ENCODE data around the gene ATP8A2. TPM values are rescaled to one million over a fixed set of nuclear protein-coding genes. Genes with fewer than 3 reads are reported as not detected.

The ATP8A2 gene
- total and polyA plus RNA-seq, 4 donors = 0.01 to 0.08 (median 0.05) TPM; not detected in 1

DNA sequence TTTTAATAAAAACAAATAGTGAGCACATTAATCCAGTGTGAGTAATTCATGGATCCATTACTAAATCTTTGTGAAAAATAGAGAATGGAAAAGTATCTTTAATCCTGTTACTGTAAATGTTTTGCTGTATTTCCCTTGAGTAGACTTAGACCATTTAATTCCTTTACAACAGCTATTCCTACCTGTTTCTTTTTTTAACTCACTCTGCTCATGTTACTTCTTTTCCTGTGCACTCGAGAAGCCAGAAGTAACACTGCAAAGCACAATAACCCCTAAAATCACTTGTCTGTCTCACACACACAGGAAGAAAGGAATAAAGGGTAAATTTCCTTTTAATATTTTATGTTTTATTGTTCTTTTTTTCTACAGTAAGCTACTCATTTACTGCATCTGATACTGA is 435.8 kb downstream of the ATP8A2 start:
- no peak for DNase-seq (ENCODE audit: low spot score)
- 61% methylated on average over 1 of the region's 1 CpG for WGBS
- Histone ChIP-seq H3K9ac (ENCODE audit: low read depth in 1 of 2, low read length in 2 of 2) (no peak overlapping the region), H3K4me3 (ENCODE audit: low read depth in 1 of 3, low read length in 3 of 3) (no peak overlapping the region), H3K27ac (ENCODE audit: low read depth in 1 of 2, low read length in 2 of 2) (no peak overlapping the region), H3K27me3 (ENCODE audit: control insufficient read depth in 4 of 4, insufficient read depth in 4 of 4, low read length in 3 of 4) (peaks cover 0 to 9% (median 0%) of the 10 kb centered on the region in 4 donors), H3K9me3 (ENCODE audit: control insufficient read depth in 4 of 4, low read length in 3 of 4) (peaks cover 0 to 6% (median 2%) of the 10 kb centered on the region in 4 donors), H3K4me1 (ENCODE audit: control insufficient read depth in 4 of 4, insufficient read depth in 4 of 4, low read length in 3 of 4) (no peaks in the 10 kb centered on the region), H3K36me3 (ENCODE audit: control insufficient read depth in 4 of 4, insufficient read depth in 3 of 4, low read depth in 1 of 4, low read length in 3 of 4) (no peaks in the 10 kb centered on the region)
- no peak for TF ChIP-seq HNF4A (conservative IDR thresholded peaks at IDR 0.05)
- no peak for TF ChIP-seq NR2F2 (IDR thresholded peaks at IDR 0.05)
- TF ChIP-seq HNF4G (IDR thresholded peaks at IDR 0.05) = no peak

DNA sequence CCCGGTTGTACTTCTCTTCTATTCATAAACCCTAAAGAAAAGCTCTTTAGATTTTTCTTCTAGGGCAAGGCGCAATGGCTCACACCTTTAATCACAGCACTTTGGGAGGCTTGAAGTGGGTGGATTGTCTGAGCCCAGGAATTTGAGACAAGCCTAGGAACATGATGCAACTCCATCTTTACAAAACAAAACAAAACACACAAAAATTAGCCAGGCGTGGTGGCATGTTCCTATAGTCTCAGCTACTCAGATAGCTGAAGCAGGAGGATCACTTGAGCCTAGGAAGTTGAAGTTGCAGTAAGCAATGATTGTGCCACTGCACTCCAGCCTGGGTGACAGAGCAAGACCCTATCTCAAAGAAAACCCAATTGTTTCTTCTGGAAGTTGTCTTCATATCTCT is 439.7 kb downstream of the ATP8A2 start:
- no peak for DNase-seq (ENCODE audit: low spot score)

DNA sequence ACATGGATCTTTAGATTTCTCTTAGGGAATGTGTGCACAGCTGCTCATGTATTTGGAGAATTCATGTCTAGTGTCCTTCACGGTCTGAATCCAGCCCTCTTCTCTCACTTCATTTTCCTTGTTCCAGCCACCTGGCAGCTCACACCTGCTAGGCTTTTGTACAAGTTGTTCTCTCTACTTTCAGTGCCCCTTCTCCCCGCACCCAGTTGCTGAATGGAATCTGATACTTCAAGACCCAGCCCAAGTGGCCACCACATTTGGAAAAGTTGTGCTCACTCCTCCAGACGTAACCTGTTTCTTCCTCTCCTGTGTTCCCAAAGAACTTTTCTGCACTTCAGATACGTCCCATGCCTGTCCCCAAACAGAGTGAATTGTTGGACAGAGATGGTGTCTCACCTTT is 444.5 kb downstream of the ATP8A2 start:
- TF ChIP-seq FOXA2 (IDR thresholded peaks at IDR 0.05) = no peak
- TF ChIP-seq EGR1 (IDR thresholded peaks at IDR 0.05; ENCODE audit: low read depth in 2 of 2) = no peak
- no peak for TF ChIP-seq SP1 (IDR thresholded peaks at IDR 0.05)
- TF ChIP-seq TAF1 (conservative IDR thresholded peaks at IDR 0.05) = no peak
- TF ChIP-seq, protein P1, sequence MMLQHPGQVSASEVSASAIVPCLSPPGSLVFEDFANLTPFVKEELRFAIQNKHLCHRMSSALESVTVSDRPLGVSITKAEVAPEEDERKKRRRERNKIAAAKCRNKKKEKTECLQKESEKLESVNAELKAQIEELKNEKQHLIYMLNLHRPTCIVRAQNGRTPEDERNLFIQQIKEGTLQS (IDR thresholded peaks at IDR 0.05) = no peak
- no peak for TF ChIP-seq RXRA (IDR thresholded peaks at IDR 0.05)
- no peak for TF ChIP-seq NR2F2 (IDR thresholded peaks at IDR 0.05)
- no peak for TF ChIP-seq RAD21 (IDR thresholded peaks at IDR 0.05)
- TF ChIP-seq JUND (IDR thresholded peaks at IDR 0.05) = no peak
- no peak for TF ChIP-seq GABPA (IDR thresholded peaks at IDR 0.05 in 1 of 2, conservative IDR thresholded peaks at IDR 0.05 in 1 of 2)
- no peak for TF ChIP-seq HNF4G (IDR thresholded peaks at IDR 0.05)
- Histone ChIP-seq H3K27ac (ENCODE audit: low read depth in 1 of 2, low read length in 2 of 2) (no peak overlapping the region), H3K9ac (ENCODE audit: low read depth in 1 of 2, low read length in 2 of 2) (no peak overlapping the region), H3K4me3 (ENCODE audit: low read depth in 1 of 3, low read length in 3 of 3) (no peak overlapping the region), H3K9me3 (ENCODE audit: control insufficient read depth in 4 of 4, low read length in 3 of 4) (peaks cover 0 to 6% (median 2%) of the 10 kb centered on the region in 4 donors), H3K27me3 (ENCODE audit: control insufficient read depth in 4 of 4, insufficient read depth in 4 of 4, low read length in 3 of 4) (peaks cover 0 to 3% (median 0%) of the 10 kb centered on the region in 4 donors), H3K36me3 (ENCODE audit: control insufficient read depth in 4 of 4, insufficient read depth in 3 of 4, low read depth in 1 of 4, low read length in 3 of 4) (no peaks in the 10 kb centered on the region), H3K4me1 (ENCODE audit: control insufficient read depth in 4 of 4, insufficient read depth in 4 of 4, low read length in 3 of 4) (no peaks in the 10 kb centered on the region)
- no peak for DNase-seq (ENCODE audit: low spot score)
- WGBS = 78% methylated on average over 4 of the region's 4 CpGs

More for the DNA sequence above, 439.7 kb downstream of the ATP8A2 start:
- Histone ChIP-seq H3K9ac (ENCODE audit: low read depth in 1 of 2, low read length in 2 of 2) (no peak overlapping the region), H3K36me3 (ENCODE audit: control insufficient read depth in 4 of 4, insufficient read depth in 3 of 4, low read depth in 1 of 4, low read length in 3 of 4) (no peaks in the 10 kb centered on the region), H3K4me1 (ENCODE audit: control insufficient read depth in 4 of 4, insufficient read depth in 4 of 4, low read length in 3 of 4) (no peaks in the 10 kb centered on the region), H3K4me3 (ENCODE audit: low read depth in 1 of 3, low read length in 3 of 3) (no peak overlapping the region), H3K27me3 (ENCODE audit: control insufficient read depth in 4 of 4, insufficient read depth in 4 of 4, low read length in 3 of 4) (peaks cover 0 to 3% (median 0%) of the 10 kb centered on the region in 4 donors), H3K9me3 (ENCODE audit: control insufficient read depth in 4 of 4, low read length in 3 of 4) (peaks cover 0 to 6% (median 2%) of the 10 kb centered on the region in 4 donors), H3K27ac (ENCODE audit: low read depth in 1 of 2, low read length in 2 of 2) (no peak overlapping the region)
- TF ChIP-seq HNF4G (IDR thresholded peaks at IDR 0.05) (no peak), SP1 (IDR thresholded peaks at IDR 0.05) (no peak), TAF1 (conservative IDR thresholded peaks at IDR 0.05) (no peak), RXRA (IDR thresholded peaks at IDR 0.05) (no peak), HNF4A (conservative IDR thresholded peaks at IDR 0.05) (no peak)
- TF ChIP-seq, protein P1 (IDR thresholded peaks at IDR 0.05) = no peak
- TF ChIP-seq, protein P2, sequence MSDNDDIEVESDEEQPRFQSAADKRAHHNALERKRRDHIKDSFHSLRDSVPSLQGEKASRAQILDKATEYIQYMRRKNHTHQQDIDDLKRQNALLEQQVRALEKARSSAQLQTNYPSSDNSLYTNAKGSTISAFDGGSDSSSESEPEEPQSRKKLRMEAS (IDR thresholded peaks at IDR 0.05) = no peak
- TF ChIP-seq, protein P3, sequence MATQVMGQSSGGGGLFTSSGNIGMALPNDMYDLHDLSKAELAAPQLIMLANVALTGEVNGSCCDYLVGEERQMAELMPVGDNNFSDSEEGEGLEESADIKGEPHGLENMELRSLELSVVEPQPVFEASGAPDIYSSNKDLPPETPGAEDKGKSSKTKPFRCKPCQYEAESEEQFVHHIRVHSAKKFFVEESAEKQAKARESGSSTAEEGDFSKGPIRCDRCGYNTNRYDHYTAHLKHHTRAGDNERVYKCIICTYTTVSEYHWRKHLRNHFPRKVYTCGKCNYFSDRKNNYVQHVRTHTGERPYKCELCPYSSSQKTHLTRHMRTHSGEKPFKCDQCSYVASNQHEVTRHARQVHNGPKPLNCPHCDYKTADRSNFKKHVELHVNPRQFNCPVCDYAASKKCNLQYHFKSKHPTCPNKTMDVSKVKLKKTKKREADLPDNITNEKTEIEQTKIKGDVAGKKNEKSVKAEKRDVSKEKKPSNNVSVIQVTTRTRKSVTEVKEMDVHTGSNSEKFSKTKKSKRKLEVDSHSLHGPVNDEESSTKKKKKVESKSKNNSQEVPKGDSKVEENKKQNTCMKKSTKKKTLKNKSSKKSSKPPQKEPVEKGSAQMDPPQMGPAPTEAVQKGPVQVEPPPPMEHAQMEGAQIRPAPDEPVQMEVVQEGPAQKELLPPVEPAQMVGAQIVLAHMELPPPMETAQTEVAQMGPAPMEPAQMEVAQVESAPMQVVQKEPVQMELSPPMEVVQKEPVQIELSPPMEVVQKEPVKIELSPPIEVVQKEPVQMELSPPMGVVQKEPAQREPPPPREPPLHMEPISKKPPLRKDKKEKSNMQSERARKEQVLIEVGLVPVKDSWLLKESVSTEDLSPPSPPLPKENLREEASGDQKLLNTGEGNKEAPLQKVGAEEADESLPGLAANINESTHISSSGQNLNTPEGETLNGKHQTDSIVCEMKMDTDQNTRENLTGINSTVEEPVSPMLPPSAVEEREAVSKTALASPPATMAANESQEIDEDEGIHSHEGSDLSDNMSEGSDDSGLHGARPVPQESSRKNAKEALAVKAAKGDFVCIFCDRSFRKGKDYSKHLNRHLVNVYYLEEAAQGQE (IDR thresholded peaks at IDR 0.05) = no peak
- WGBS = 75% methylated on average over 3 of the region's 3 CpGs

Data from liver (tissue), 9 donors.